Liver (tissue), 9 donors: ENCODE results near the gene ZFYVE9. TPM values are rescaled to one million over a fixed set of nuclear protein-coding genes. Genes with fewer than 3 reads are reported as not detected.

Source experiments
- DNase-seq: peaks from one replicate; pipeline ENCODE4 v3.0.0-alpha.2; 2017; ENCODE audit warnings: low spot score
- H3K27ac ChIP-seq, 2 donors: one replicate each; pipeline ENCODE4 v1.7.0; 2013; ENCODE audit warnings: inconsistent platforms in 2 of 2, low read length in 2 of 2, control low read depth in 1 of 2, low read depth in 1 of 2, mild to moderate bottlenecking in 1 of 2
- H3K27me3 ChIP-seq, 4 donors: one replicate each; pipeline versions ENCODE4 v1.6.1 to v1.7.0; 2013; ENCODE audit warnings: low read length in 3 of 4, inconsistent platforms in 1 of 4, mild to moderate bottlenecking in 1 of 4, moderate library complexity in 1 of 4; ENCODE audit not compliant: control insufficient read depth in 4 of 4, insufficient read depth in 4 of 4
- H3K36me3 ChIP-seq, 4 donors: one replicate each; pipeline versions ENCODE4 v1.6.1 to v1.7.0; 2013; ENCODE audit warnings: low read length in 3 of 4, mild to moderate bottlenecking in 3 of 4, low read depth in 1 of 4, moderate library complexity in 1 of 4; ENCODE audit not compliant: control insufficient read depth in 4 of 4, insufficient read depth in 3 of 4
- H3K4me1 ChIP-seq, 4 donors: one replicate each; pipeline versions ENCODE4 v1.6.1 to v1.7.0; 2013; ENCODE audit warnings: low read length in 3 of 4, mild to moderate bottlenecking in 3 of 4, moderate library complexity in 1 of 4; ENCODE audit not compliant: control insufficient read depth in 4 of 4, insufficient read depth in 4 of 4
- H3K4me3 ChIP-seq, 3 donors: one replicate each; pipeline versions ENCODE4 v1.6.1 to v1.7.0; 2013; ENCODE audit warnings: low read length in 3 of 3, control low read depth in 1 of 3, low read depth in 1 of 3, mild to moderate bottlenecking in 1 of 3
- H3K9ac ChIP-seq, 2 donors: one replicate each; pipeline ENCODE4 v1.7.0; 2013; ENCODE audit warnings: low read length in 2 of 2, mild to moderate bottlenecking in 2 of 2, moderate library complexity in 2 of 2, control low read depth in 1 of 2, low read depth in 1 of 2
- H3K9me3 ChIP-seq, 4 donors: one replicate each; pipeline versions ENCODE4 v1.6.1 to v1.7.0; 2013; ENCODE audit warnings: low read length in 3 of 4; ENCODE audit not compliant: control insufficient read depth in 4 of 4
- EGR1 ChIP-seq, 2 donors: IDR thresholded peaks; 2 replicates each; pipeline ENCODE4 v1.6.1; 2016 to 2018; ENCODE audit warnings: antibody characterized with exemption in 2 of 2, low read depth in 2 of 2
- FOXA1 ChIP-seq: IDR thresholded peaks from 2 replicates; pipeline ENCODE4 v1.6.1; 2016; ENCODE audit warnings: antibody characterized with exemption
- GABPA ChIP-seq, 2 donors: IDR thresholded peaks in 1 of 2; conservative IDR thresholded peaks in 1 of 2; 2 replicates each; pipeline ENCODE4 v1.6.1; 2016; ENCODE audit warnings: antibody characterized with exemption in 2 of 2, mild to moderate bottlenecking in 1 of 2, moderate library complexity in 1 of 2
- HNF4A ChIP-seq, 2 donors: conservative IDR thresholded peaks; 2 replicates each; pipeline ENCODE4 v1.6.1; 2016; ENCODE audit warnings: antibody characterized with exemption in 2 of 2, mild to moderate bottlenecking in 2 of 2
- HNF4G ChIP-seq: IDR thresholded peaks from 2 replicates; pipeline ENCODE4 v1.6.1; 2016; ENCODE audit warnings: antibody characterized with exemption
- JUND ChIP-seq, 2 donors: IDR thresholded peaks; 2 replicates each; pipeline ENCODE4 v1.6.1; 2016; ENCODE audit warnings: antibody characterized with exemption in 2 of 2
- NR2F2 ChIP-seq: IDR thresholded peaks from 2 replicates; pipeline ENCODE4 v1.6.1; 2016; ENCODE audit warnings: antibody characterized with exemption
- RAD21 ChIP-seq, 2 donors: IDR thresholded peaks; 2 replicates each; pipeline ENCODE4 v1.6.1; 2016; ENCODE audit warnings: antibody characterized with exemption in 2 of 2, mild to moderate bottlenecking in 2 of 2
- REST ChIP-seq: IDR thresholded peaks from 2 replicates; pipeline ENCODE4 v1.6.1; 2016; ENCODE audit warnings: antibody characterized with exemption, mild to moderate bottlenecking
- SP1 ChIP-seq: IDR thresholded peaks from 2 replicates; pipeline ENCODE4 v1.6.1; 2018; ENCODE audit warnings: antibody characterized with exemption, mild to moderate bottlenecking
- TAF1 ChIP-seq: conservative IDR thresholded peaks from 2 replicates; pipeline ENCODE4 v1.6.1; 2016; ENCODE audit warnings: antibody characterized with exemption, mild to moderate bottlenecking
- YY1 ChIP-seq: IDR thresholded peaks from 2 replicates; pipeline ENCODE4 v1.6.1; 2016; ENCODE audit warnings: antibody characterized with exemption, mild to moderate bottlenecking
- WGBS: extraction: QIAGEN DNeasy Blood & Tissue Kit; methylation state at CpG from one replicate; pipeline ENCODE4 v1.1.7; 2013; 5-methylcytosine and 5-hydroxymethylcytosine counted together
- polyA plus RNA-seq, 2 donors: library from polyadenylated mRNA; stranded (reverse) in 1 of 2; unstranded in 1 of 2; fragments of 200-250 nt in 1 of 2; fragments of >200 nt in 1 of 2; fragmentation: Nextera tagmentation in 1 of 2; extraction: Ambion mirVana in 1 of 2; gene quantifications; one replicate each; pipeline versions ENCODE4 v1.2.1 to v1.2.3, GENCODE V29; 2013 to 2015
- total RNA-seq, 2 donors: library from RNA; depleted of rRNA; stranded (reverse); fragments of >200 nt; gene quantifications; one replicate each; pipeline ENCODE4 v1.2.3, GENCODE V29; 2014
- TF ChIP-seq, protein P1 (sequence below): IDR thresholded peaks from 2 replicates; pipeline ENCODE4 v1.6.1; 2016; ENCODE audit warnings: antibody characterized with exemption
- TF ChIP-seq, protein P2 (sequence below): IDR thresholded peaks from 2 replicates; pipeline ENCODE4 v1.6.1; 2016; ENCODE audit warnings: antibody characterized with exemption
- TF ChIP-seq, protein P3 (sequence below): fragments of 150-350 bp; IDR thresholded peaks from 2 replicates; pipeline ENCODE4 v1.5.1; 2017; ENCODE audit warnings: improper control_type of control experiment, low read depth, low read length; ENCODE audit not compliant: missing input control
- TF ChIP-seq, protein P4 (sequence below): IDR thresholded peaks from 2 replicates; pipeline ENCODE4 v1.6.1; 2016; ENCODE audit warnings: antibody characterized with exemption
- donor health status: healthy.
- donor health status: healthy.
- donor health status: healthy.
- donor health status: healthy.
- donor health status: healthy.

Gene ZFYVE9
- total and polyA plus RNA-seq, 4 donors = 3.8 to 20.9 (median 7.7) TPM

DNA sequence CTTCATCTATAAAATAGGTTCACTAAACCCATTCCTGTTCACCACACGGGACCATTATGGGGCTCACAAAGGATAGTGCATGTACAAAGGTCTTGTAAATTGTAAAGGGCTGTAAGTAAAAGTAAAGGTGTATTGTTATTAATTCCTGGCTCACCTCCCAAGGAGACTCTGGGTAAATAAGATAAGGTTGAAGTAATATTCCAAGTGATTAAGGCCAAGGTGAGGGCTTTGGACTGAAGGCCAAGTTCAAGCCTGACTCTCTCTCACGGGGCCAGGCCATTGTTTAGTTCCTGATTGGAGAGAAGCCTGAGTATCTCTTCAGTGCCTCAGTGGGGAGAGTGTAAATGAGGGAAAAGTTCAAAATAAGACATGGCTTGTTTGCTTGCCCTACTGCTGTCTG, 19.5 kb upstream of the ZFYVE9 start:
- no peak overlapping the region for H3K27ac ChIP-seq
- no peak overlapping the region for H3K4me3 ChIP-seq
- DNase-seq = no peak
- no peaks in the 10 kb centered on the region for H3K9me3 ChIP-seq
- no peak overlapping the region for H3K9ac ChIP-seq
- TF ChIP-seq EGR1 (IDR thresholded peaks at IDR 0.05; ENCODE audit: low read depth in 2 of 2) = no peak
- no peak for TF ChIP-seq HNF4A (conservative IDR thresholded peaks at IDR 0.05)
- TF ChIP-seq NR2F2 = no peak
- TF ChIP-seq, protein P1, sequence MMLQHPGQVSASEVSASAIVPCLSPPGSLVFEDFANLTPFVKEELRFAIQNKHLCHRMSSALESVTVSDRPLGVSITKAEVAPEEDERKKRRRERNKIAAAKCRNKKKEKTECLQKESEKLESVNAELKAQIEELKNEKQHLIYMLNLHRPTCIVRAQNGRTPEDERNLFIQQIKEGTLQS = no peak
- TF ChIP-seq, protein P2, sequence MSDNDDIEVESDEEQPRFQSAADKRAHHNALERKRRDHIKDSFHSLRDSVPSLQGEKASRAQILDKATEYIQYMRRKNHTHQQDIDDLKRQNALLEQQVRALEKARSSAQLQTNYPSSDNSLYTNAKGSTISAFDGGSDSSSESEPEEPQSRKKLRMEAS = no peak
- TF ChIP-seq YY1 = no peak
- TF ChIP-seq, protein P3, sequence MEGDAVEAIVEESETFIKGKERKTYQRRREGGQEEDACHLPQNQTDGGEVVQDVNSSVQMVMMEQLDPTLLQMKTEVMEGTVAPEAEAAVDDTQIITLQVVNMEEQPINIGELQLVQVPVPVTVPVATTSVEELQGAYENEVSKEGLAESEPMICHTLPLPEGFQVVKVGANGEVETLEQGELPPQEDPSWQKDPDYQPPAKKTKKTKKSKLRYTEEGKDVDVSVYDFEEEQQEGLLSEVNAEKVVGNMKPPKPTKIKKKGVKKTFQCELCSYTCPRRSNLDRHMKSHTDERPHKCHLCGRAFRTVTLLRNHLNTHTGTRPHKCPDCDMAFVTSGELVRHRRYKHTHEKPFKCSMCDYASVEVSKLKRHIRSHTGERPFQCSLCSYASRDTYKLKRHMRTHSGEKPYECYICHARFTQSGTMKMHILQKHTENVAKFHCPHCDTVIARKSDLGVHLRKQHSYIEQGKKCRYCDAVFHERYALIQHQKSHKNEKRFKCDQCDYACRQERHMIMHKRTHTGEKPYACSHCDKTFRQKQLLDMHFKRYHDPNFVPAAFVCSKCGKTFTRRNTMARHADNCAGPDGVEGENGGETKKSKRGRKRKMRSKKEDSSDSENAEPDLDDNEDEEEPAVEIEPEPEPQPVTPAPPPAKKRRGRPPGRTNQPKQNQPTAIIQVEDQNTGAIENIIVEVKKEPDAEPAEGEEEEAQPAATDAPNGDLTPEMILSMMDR = no peak
- no peak for TF ChIP-seq SP1
- TF ChIP-seq HNF4G = no peak
- TF ChIP-seq REST = no peak
- TF ChIP-seq, protein P4, sequence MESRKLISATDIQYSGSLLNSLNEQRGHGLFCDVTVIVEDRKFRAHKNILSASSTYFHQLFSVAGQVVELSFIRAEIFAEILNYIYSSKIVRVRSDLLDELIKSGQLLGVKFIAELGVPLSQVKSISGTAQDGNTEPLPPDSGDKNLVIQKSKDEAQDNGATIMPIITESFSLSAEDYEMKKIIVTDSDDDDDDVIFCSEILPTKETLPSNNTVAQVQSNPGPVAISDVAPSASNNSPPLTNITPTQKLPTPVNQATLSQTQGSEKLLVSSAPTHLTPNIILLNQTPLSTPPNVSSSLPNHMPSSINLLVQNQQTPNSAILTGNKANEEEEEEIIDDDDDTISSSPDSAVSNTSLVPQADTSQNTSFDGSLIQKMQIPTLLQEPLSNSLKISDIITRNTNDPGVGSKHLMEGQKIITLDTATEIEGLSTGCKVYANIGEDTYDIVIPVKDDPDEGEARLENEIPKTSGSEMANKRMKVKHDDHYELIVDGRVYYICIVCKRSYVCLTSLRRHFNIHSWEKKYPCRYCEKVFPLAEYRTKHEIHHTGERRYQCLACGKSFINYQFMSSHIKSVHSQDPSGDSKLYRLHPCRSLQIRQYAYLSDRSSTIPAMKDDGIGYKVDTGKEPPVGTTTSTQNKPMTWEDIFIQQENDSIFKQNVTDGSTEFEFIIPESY = no peak
- no peak for TF ChIP-seq RAD21 (IDR thresholded peaks at IDR 0.05)
- TF ChIP-seq TAF1 = no peak
- H3K4me1 ChIP-seq = no peaks in the 10 kb centered on the region
- H3K27me3 ChIP-seq = peaks cover 0 to 2% (median 0%) of the 10 kb centered on the region in 4 donors
- no peaks in the 10 kb centered on the region for H3K36me3 ChIP-seq
- 82% methylated on average over 2 of the region's 2 CpGs for WGBS

- Histone ChIP-seq H3K4me1 (no peaks in the 10 kb centered on the region), H3K4me3 (no peak overlapping the region), H3K36me3 (no peaks in the 10 kb centered on the region), H3K27ac (no peak overlapping the region), H3K9me3 (no peaks in the 10 kb centered on the region), H3K27me3 (peaks cover 0 to 2% (median 0%) of the 10 kb centered on the region in 4 donors), H3K9ac (no peak overlapping the region)
- 89% methylated on average over 6 of the region's 6 CpGs for WGBS
- DNase-seq = no peak
- TF ChIP-seq, protein P4 = no peak
- TF ChIP-seq SP1 (no peak), EGR1 (IDR thresholded peaks at IDR 0.05; ENCODE audit: low read depth in 2 of 2) (no peak), HNF4G (no peak), JUND (IDR thresholded peaks at IDR 0.05) (no peak), HNF4A (conservative IDR thresholded peaks at IDR 0.05) (no peak), TAF1 (no peak), GABPA (IDR thresholded peaks at IDR 0.05 in 1 of 2, conservative IDR thresholded peaks at IDR 0.05 in 1 of 2) (no peak), REST (no peak), RAD21 (IDR thresholded peaks at IDR 0.05) (no peak), FOXA1 (no peak)
- TF ChIP-seq, protein P1 = no peak
Measured at GRCh38 chr1:52123622-52124021, 18.3 kb upstream of the ZFYVE9 start.
